Fibroblast of mammary gland (primary cell): ENCODE measurements around the gene BAIAP2.

Experiments
- DNase-seq: peaks from one replicate; pipeline ENCODE4 v3.0.0-alpha.2; 2010; ENCODE audit warnings: low read depth
- H3K4me3 ChIP-seq: 2 replicates; pipeline ENCODE4 v1.5.1; 2011; ENCODE audit warnings: low read depth, mild to moderate bottlenecking, low read length, moderate library complexity; ENCODE audit not compliant: control insufficient read depth
- CTCF ChIP-seq: conservative IDR thresholded peaks from 2 replicates; pipeline ENCODE4 v1.5.1; 2011; ENCODE audit warnings: low read depth, low read length, inconsistent platforms; ENCODE audit not compliant: control insufficient read depth, insufficient read depth

Gene BAIAP2

GRCh38 chr17:81039096-81039495 is 4.1 kb downstream of the BAIAP2 start:
- no peak overlapping the region for H3K4me3 ChIP-seq
- TF ChIP-seq CTCF: no peak
- no peak for DNase-seq

- H3K4me3 ChIP-seq: no peak overlapping the region
Observed at GRCh38 chr17:81039854-81040758, 5.2 kb downstream of the BAIAP2 start.

GRCh38 chr17:81040791-81041337 is 5.9 kb downstream of the BAIAP2 start:
- TF ChIP-seq CTCF: peak; percentile 53
- DNase-seq: peak; percentile 33
- no peak overlapping the region for H3K4me3 ChIP-seq

More at GRCh38 chr17:81039854-81040758, 5.2 kb downstream of the BAIAP2 start:
- DNase-seq: peak; percentile 71
- TF ChIP-seq CTCF: no peak

GRCh38 chr17:81042606-81043005 is 7.7 kb downstream of the BAIAP2 start:
- no peak for DNase-seq
- TF ChIP-seq CTCF: no peak

GRCh38 chr17:81043319-81043724 is 8.4 kb downstream of the BAIAP2 start:
- no peak overlapping the region for H3K4me3 ChIP-seq
- DNase-seq: no peak
- TF ChIP-seq CTCF: no peak

More at GRCh38 chr17:81042606-81043005, 7.7 kb downstream of the BAIAP2 start:
- H3K4me3 ChIP-seq: no peak overlapping the region

- TF ChIP-seq CTCF: no peak
- no peak for DNase-seq
- H3K4me3 ChIP-seq: no peak overlapping the region
Observed at GRCh38 chr17:81043725-81044427, 8.9 kb downstream of the BAIAP2 start.
